ENCODE data around the gene DAO.

DAO gene

GRCh38 chr12:108886873-108887629 is 7.2 kb downstream of the DAO start:
- H3K9me3 ChIP-seq: no peaks in the 10 kb centered on the region
- no peaks in the 10 kb centered on the region for H3K4me1 ChIP-seq (ENCODE audit: control insufficient read depth in 1 of 2, insufficient read depth in 1 of 2, low read depth in 1 of 2, low read length in 1 of 2)
- H3K27ac ChIP-seq: no peak overlapping the region
- H3K36me3 ChIP-seq: no peaks in the 10 kb centered on the region
- TF ChIP-seq CTCF (IDR thresholded peaks at IDR 0.05): no peak
- H3K4me3 ChIP-seq (ENCODE audit: low read depth in 1 of 2, low read length in 1 of 2): no peak overlapping the region
- no peaks in the 10 kb centered on the region for H3K27me3 ChIP-seq

- Histone ChIP-seq H3K27ac (no peak overlapping the region), H3K27me3 (no peaks in the 10 kb centered on the region), H3K4me1 (ENCODE audit: control insufficient read depth in 1 of 2, insufficient read depth in 1 of 2, low read depth in 1 of 2, low read length in 1 of 2) (no peaks in the 10 kb centered on the region), H3K4me3 (ENCODE audit: low read depth in 1 of 2, low read length in 1 of 2) (no peak overlapping the region), H3K36me3 (no peaks in the 10 kb centered on the region), H3K9me3 (no peaks in the 10 kb centered on the region)
- no peak for TF ChIP-seq CTCF (IDR thresholded peaks at IDR 0.05)
These were observed 8.1 kb downstream of the DAO start for GRCh38 chr12:108888031-108888430.

GRCh38 chr12:108890208-108890607 is 10.3 kb downstream of the DAO start:
- no peak for TF ChIP-seq CTCF (IDR thresholded peaks at IDR 0.05)
- no peak overlapping the region for H3K27ac ChIP-seq

GRCh38 chr12:108895220-108895802 is 15.4 kb downstream of the DAO start:
- H3K27me3 ChIP-seq: peaks cover 11% of the 10 kb centered on the region
- H3K4me1 ChIP-seq (ENCODE audit: control insufficient read depth in 1 of 2, insufficient read depth in 1 of 2, low read depth in 1 of 2, low read length in 1 of 2): no peaks in the 10 kb centered on the region
- H3K27ac ChIP-seq: no peak overlapping the region
- no peak for TF ChIP-seq CTCF (IDR thresholded peaks at IDR 0.05)
- H3K4me3 ChIP-seq (ENCODE audit: low read depth in 1 of 2, low read length in 1 of 2): no peak overlapping the region
- no peaks in the 10 kb centered on the region for H3K36me3 ChIP-seq
- no peaks in the 10 kb centered on the region for H3K9me3 ChIP-seq

More at GRCh38 chr12:108890208-108890607, 10.3 kb downstream of the DAO start:
- Histone ChIP-seq H3K4me1 (ENCODE audit: control insufficient read depth in 1 of 2, insufficient read depth in 1 of 2, low read depth in 1 of 2, low read length in 1 of 2) (no peaks in the 10 kb centered on the region), H3K27me3 (no peaks in the 10 kb centered on the region), H3K36me3 (no peaks in the 10 kb centered on the region), H3K9me3 (no peaks in the 10 kb centered on the region), H3K4me3 (ENCODE audit: low read depth in 1 of 2, low read length in 1 of 2) (no peak overlapping the region)

- Histone ChIP-seq H3K27ac (no peak overlapping the region), H3K27me3 (peaks cover 11% of the 10 kb centered on the region), H3K36me3 (no peaks in the 10 kb centered on the region), H3K9me3 (no peaks in the 10 kb centered on the region), H3K4me3 (ENCODE audit: low read depth in 1 of 2, low read length in 1 of 2) (no peak overlapping the region), H3K4me1 (ENCODE audit: control insufficient read depth in 1 of 2, insufficient read depth in 1 of 2, low read depth in 1 of 2, low read length in 1 of 2) (no peaks in the 10 kb centered on the region)
- TF ChIP-seq CTCF (IDR thresholded peaks at IDR 0.05): no peak
These were observed 16.4 kb downstream of the DAO start for GRCh38 chr12:108896336-108896735.
